ENCODE results near the gene SDHAF3.

GRCh38 chr7:97204821-97205220, 87.3 kb downstream of the SDHAF3 start:
- no peak for TF ChIP-seq CTCF (IDR thresholded peaks at IDR 0.05; ENCODE audit: insufficient read depth, low read length, poor library complexity, severe bottlenecking)
- TF ChIP-seq EZH2phosphoT487 (conservative IDR thresholded peaks at IDR 0.05; ENCODE audit: low read length), result no peak
